Gastroesophageal sphincter (tissue), 3 donors: ENCODE data around the gene PANK1.

Experiments used
- POLR2A ChIP-seq, 2 donors: fragments of 450-650 bp; IDR thresholded peaks; one replicate each; pipeline ENCODE4 v1.6.1; 2017; ENCODE audit warnings: antibody characterized with exemption in 2 of 2, mild to moderate bottlenecking in 2 of 2, moderate library complexity in 1 of 2
- TF ChIP-seq, protein P1 (sequence below), 4 experiments: fragments of 200-600 bp in 2 of 4; fragments of 450-650 bp in 2 of 4; sonication (generic) in 1 of 4; IDR thresholded peaks; one replicate each; pipeline ENCODE4 v1.5.1; 2017 to 2019; ENCODE audit warnings: antibody characterized with exemption in 4 of 4, mild to moderate bottlenecking in 2 of 4, moderate library complexity in 2 of 4

DNA sequence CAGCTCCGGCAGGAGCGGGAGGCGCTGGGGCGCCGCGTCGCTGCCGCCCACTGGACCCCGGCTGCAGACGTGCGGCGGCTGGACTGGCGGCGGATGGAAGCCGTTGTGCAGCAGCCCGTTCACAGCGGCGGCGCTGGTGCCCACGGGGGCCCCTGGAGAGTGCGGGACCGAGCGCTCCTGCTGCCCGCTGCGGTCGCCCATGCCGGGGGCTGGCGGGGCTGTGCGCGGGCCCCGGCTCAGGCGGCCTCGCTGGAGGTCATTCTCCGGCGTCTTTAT lies 413 bp downstream of the PANK1 start:
- TF ChIP-seq, protein P1, sequence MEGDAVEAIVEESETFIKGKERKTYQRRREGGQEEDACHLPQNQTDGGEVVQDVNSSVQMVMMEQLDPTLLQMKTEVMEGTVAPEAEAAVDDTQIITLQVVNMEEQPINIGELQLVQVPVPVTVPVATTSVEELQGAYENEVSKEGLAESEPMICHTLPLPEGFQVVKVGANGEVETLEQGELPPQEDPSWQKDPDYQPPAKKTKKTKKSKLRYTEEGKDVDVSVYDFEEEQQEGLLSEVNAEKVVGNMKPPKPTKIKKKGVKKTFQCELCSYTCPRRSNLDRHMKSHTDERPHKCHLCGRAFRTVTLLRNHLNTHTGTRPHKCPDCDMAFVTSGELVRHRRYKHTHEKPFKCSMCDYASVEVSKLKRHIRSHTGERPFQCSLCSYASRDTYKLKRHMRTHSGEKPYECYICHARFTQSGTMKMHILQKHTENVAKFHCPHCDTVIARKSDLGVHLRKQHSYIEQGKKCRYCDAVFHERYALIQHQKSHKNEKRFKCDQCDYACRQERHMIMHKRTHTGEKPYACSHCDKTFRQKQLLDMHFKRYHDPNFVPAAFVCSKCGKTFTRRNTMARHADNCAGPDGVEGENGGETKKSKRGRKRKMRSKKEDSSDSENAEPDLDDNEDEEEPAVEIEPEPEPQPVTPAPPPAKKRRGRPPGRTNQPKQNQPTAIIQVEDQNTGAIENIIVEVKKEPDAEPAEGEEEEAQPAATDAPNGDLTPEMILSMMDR (IDR thresholded peaks at IDR 0.05), result peak in 1 of 4 experiments; percentile 14
- TF ChIP-seq POLR2A (IDR thresholded peaks at IDR 0.05), result no peak
